HL-60/S4 treated with phorbol 12-myristate 13-acetate at 8.2 ng/mL for 4 days and 3 days (cell line): ENCODE measurements around the gene TTLL5.

Experiments used
- in situ Hi-C: fragments of 300-500 bp; cut with MboI; formaldehyde crosslinking; loops from 2 replicates; pipeline ENCODE4 v1.15.0; 2022; ENCODE audit warnings: low sequenced_read_pairs

TTLL5 gene

GRCh38 chr14:75784314-75784686 is 123.3 kb downstream of the TTLL5 start:
- in situ Hi-C loops, result no loop called here

DNA sequence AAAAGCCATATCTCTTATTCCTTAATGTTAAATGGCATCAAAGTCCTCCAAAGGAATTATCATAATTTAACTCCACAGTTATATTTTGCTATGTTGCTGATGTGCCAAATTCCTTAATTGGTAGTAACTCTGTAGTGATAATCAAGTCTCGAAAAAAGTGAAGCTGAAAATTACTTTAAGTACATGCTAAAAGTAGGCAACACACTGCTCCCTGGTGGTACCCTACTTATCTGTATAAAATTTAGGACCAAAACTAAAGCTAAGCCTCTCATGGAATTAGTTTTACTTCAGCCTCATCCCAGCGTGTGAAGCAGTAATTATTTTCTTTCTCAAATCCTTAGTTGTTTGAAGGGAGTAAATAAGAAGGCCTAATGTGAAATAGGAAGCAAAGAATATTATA is 132.8 kb downstream of the TTLL5 start:
- in situ Hi-C loops, result no loop called here

- in situ Hi-C loops, result no loop called here
Measured at GRCh38 chr14:75794615-75795038, 133.6 kb downstream of the TTLL5 start.

- in situ Hi-C loops, result no loop called here
Measured at GRCh38 chr14:75800792-75801191, 139.7 kb downstream of the TTLL5 start.

DNA sequence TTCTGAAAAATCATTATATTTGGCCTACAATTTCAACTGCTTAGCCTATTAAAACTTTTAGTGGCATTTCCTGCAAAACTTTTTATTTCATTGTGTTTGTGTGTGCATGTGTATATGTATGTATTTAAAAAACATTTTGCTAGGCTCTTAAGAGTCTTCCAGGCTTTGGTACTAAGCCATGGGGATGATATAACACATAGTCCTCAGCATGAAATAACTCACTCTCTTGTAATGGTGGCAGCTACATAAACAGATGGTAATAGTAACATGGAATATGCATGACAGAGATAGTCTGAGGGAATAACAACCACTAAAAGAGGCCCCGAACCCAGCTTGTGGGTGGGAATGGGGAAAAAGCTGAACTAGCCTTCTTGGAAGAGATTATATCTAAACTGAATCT is 141.4 kb downstream of the TTLL5 start:
- in situ Hi-C loops, result no loop called here

GRCh38 chr14:75803765-75804164 is 142.7 kb downstream of the TTLL5 start:
- in situ Hi-C loops, result no loop called here

DNA sequence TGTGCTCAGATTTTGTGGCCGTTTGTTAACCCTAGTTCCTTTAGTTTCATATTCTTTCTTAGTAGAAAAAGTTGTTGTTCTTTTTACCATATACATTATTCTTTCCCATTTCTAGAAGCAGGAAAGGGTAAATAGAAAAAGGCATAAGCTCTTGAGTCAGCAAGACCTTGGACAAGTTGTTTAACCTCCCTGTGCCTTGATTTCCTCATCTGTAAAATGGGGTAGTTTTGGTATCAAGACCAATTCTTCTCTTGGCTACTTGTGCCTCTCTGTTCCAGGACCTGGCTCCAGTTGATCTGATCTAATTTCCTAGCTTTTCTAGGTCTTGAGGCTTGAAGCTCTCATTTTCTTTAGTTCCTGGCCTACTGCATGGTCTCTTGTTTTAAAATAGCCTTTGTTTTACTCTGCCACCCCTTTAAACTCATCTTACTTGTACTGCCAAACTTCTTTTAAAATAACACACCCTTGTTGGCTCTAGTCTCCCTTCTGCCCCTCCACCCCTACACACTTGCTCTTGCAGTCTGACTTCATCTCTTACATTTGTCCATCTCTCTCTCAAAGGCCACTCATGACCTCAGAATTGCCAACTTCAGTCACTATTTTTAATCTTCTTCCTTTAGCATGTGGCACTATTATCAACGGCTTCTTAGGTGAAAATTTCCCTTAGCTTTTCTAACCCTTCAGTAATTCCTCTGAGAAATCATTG is 143.7 kb downstream of the TTLL5 start:
- in situ Hi-C loops, result no loop called here

DNA sequence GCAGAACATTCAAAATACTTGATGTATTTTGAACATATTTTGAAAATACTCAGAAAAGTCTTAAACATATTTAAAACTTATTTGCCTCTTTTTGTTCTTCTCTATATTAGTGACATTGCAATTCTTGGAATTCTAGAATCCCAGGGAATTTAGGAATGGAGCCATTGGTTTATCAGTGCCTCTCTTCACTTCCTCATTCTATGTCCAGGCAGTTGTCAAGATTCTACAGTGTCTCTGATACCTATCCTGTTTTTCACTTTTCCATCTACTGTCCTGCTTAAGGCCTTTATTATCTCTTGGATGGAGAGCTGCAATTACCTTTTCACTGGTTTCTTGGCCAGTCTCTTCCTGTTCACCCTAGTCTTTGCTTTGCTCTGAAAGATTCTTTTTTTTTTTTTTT is 144.6 kb downstream of the TTLL5 start:
- in situ Hi-C loops, result no loop called here

GRCh38 chr14:75806352-75806832 is 145.3 kb downstream of the TTLL5 start:
- in situ Hi-C loops, result no loop called here

DNA sequence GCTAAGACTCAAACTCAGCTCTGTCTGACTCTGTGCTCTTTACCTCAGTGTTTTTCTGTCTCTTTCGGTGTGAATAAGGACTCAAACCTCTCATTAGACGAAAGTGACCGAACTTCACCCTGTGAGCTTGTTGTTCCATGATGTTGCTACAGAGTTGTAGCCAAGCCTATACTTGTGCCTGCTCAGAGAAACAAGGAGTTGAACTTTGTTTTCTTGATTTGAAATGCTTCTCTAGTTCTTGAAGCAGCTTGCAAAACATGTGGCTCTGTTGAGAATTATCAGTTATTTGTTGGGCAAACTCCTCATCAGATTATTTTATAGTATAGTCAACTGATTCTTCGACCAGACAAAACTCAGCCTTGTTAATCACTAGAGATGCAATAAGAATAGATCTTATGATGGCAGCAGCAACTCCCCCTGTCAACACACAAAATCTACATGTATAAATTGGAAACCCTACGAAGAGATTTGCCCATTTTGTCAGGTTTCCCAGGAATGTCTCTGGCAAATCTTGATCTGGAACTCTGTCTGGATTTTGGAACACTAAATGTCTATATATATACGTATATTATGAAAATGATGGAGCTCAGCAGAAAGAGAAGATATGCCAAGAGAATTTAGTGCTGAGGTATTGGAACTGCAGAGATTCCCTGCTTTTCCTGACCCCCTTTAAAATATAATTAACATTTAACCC is 146.8 kb downstream of the TTLL5 start:
- in situ Hi-C loops, result no loop called here

DNA sequence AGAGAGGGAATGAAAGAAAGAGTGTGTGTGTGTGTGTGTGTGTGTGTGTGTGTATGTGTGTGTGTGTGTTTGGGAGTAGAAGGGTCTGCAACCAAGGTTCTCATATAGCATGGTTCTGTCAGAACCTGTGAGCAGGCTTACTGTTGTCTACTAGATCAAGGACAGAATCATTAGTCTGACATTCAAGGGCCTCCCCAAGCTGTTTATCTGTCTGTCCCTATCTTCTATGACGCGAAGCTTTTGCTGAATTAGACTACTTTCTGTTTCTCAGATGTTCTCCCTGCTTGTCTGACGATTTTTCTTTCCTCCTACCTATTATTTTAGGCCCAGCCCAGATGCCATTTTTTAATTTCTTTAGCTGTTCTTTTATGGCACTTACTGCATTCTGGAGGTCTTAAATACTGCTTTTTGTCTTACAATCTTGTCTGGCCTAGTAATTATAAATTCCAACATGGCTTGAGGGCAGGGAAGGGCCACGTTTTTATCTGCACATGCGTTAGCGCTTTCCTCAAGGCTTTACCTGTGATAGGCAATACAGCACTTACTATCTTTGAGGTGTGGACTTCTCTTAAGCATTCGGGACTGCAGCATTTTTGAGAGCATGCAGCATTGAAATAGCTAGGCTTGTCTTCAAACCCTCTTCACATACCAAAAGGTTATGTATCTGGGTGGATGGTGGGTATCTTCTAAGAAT is 150.2 kb downstream of the TTLL5 start:
- in situ Hi-C loops, result no loop called here

GRCh38 chr14:75811872-75812499 is 150.9 kb downstream of the TTLL5 start:
- in situ Hi-C loops, result no loop called here

- in situ Hi-C loops, result no loop called here
Measured at GRCh38 chr14:75812622-75813021, 151.6 kb downstream of the TTLL5 start.

- in situ Hi-C loops, result no loop called here
Measured at GRCh38 chr14:75820761-75821160, 159.7 kb downstream of the TTLL5 start.

DNA sequence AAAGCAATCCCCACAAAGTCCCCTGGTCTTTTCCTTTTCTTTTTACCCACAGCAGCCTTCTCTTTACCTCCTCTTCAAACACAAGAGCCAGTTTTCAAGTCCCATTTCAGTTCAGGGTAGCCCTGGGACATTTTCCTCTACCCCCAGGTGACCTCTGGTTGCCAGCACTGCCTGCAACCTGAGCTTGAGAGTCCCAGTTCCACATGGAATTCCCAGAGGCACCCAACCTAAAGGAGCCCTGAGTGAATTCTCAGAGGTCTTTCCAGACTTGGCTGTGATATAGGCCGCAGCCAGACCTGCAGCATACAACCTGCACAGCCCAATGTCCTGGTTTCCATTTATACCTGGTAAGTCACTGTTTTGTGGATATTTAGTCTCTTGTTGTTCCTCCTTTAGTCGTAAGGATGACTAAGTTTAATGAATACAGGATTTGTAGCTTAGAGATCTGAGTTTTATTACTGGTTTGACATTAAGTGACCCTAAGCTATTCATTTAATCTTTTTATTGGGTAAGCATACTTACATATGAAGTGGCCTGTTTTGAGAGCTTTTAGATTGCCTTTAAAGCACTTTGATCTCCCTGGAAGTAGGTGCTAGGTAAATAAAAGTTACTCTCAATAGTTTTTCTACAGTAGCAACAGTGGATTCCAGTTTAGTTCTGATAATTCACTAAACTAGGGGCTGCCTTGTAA is 160.9 kb downstream of the TTLL5 start:
- in situ Hi-C loops, result no loop called here

- in situ Hi-C loops, result no loop called here
Measured at GRCh38 chr14:75822522-75823141, 161.6 kb downstream of the TTLL5 start.

GRCh38 chr14:75823334-75823733 is 162.3 kb downstream of the TTLL5 start:
- in situ Hi-C loops, result no loop called here

DNA sequence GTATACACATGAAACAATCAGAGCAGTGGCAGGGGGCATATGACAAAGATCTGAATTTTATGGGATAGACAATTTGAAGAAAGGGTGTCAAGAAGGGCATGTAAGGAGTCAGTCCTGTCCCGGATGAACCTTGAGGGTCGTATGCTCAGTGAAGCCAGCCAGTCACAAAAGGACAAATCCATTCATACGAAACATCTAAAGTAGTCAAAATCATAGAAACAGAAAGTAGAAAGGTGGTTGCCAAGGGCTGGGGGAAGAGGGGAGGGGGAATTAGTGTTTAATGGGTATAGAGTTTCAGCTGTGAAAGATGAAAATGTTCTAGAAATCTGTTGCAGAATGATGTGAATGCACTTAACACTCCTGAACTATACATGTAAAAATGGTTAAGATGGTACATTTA is 163.3 kb downstream of the TTLL5 start:
- in situ Hi-C loops, result no loop called here

- in situ Hi-C loops, result no loop called here
Measured at GRCh38 chr14:75825147-75825592, 164.1 kb downstream of the TTLL5 start.

DNA sequence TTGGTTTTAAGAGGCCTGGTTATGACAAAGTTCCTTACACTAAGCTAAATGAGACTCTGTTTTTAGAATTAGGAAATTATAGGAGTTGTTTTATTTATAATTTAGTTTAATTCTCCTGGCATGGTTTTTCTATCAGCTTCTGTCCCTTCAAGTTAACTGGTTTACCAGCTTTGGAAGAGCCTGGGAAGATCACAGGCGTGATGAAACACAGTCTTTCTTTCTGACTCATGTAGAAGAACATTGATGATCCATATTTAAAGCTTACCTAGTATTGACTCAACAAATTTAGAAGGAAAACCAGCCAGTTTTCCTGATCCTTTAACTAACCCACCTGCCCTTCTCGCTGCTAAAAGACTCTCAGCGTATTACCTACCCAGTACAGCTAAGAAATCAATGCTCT is 165.6 kb downstream of the TTLL5 start:
- in situ Hi-C loops, result no loop called here
